GM21423 (cell line): ENCODE data around the gene MERTK.

Experiments used
- ATAC-seq: cut with Tn5 transposase; IDR thresholded peaks from one replicate; pipeline ENCODE4 v1.9.1; 2021; ENCODE audit warnings: mild to moderate bottlenecking, moderate library complexity; ENCODE audit not compliant: unreplicated experiment

Gene MERTK

DNA sequence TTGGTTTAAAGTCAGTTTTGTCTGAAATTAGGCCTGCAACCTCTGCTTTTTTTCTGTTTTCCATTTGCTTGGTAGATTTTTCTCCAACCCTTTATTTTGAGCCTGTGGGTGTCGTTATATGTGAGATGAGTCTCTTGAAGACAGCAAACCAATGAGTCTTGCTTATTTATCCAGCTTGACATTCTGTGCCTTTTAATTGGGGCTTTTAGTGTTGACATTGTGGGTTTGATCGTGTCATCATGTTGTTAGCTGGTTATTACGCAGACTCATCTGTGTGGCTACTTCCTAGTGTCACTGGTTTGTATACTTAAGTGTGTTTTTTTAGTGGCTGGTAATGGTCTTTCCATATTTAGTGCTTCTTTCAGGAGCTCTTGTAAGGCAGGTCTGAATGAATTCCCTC lies 175.5 kb downstream of the MERTK start:
- no peak for ATAC-seq

DNA sequence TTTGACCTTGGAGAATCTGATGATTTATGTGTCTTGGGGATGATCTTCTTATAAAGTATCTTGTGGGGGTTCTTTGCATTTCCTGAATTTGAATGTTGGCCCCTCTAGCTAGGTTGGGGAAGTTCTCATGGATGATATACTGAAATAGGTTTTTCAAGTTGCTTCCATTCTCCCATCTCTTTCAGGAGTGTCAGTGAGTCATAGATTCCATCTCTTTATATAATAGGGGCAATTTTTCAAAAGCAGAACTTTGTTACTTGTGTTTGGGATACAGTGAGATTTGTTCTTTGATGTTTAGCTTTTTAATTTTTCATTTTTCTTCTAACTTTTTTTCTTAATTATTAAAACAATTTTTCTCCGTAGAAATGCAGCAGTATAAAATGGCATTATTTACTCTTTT lies 176.1 kb downstream of the MERTK start:
- no peak for ATAC-seq

GRCh38 chr2:112075490-112076260 lies 177.3 kb downstream of the MERTK start:
- ATAC-seq, result no peak

- no peak for ATAC-seq
Measured at GRCh38 chr2:112077814-112078213, 179.4 kb downstream of the MERTK start.
